ENCODE data around the gene AVPR2. TPM values are rescaled to one million over a fixed set of nuclear protein-coding genes. Genes with fewer than 3 reads are reported as not detected.

The AVPR2 gene
- total and polyA plus RNA-seq, 4 donors, result 0.05 TPM; not detected in 3

- no peak overlapping the region for H3K9ac ChIP-seq (ENCODE audit: low read depth in 1 of 2, low read length in 2 of 2)
- no peak overlapping the region for H3K4me3 ChIP-seq (ENCODE audit: low read depth in 1 of 3, low read length in 3 of 3)
- WGBS, result 50% methylated on average over 9 of the region's 9 CpGs
- TF ChIP-seq, protein P1, sequence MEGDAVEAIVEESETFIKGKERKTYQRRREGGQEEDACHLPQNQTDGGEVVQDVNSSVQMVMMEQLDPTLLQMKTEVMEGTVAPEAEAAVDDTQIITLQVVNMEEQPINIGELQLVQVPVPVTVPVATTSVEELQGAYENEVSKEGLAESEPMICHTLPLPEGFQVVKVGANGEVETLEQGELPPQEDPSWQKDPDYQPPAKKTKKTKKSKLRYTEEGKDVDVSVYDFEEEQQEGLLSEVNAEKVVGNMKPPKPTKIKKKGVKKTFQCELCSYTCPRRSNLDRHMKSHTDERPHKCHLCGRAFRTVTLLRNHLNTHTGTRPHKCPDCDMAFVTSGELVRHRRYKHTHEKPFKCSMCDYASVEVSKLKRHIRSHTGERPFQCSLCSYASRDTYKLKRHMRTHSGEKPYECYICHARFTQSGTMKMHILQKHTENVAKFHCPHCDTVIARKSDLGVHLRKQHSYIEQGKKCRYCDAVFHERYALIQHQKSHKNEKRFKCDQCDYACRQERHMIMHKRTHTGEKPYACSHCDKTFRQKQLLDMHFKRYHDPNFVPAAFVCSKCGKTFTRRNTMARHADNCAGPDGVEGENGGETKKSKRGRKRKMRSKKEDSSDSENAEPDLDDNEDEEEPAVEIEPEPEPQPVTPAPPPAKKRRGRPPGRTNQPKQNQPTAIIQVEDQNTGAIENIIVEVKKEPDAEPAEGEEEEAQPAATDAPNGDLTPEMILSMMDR (IDR thresholded peaks at IDR 0.05; ENCODE audit: low read depth, low read length, missing input control), result no peak
- TF ChIP-seq GABPA (IDR thresholded peaks at IDR 0.05 in 1 of 2, conservative IDR thresholded peaks at IDR 0.05 in 1 of 2) (no peak), HNF4A (conservative IDR thresholded peaks at IDR 0.05) (no peak), HNF4G (IDR thresholded peaks at IDR 0.05) (no peak), TAF1 (conservative IDR thresholded peaks at IDR 0.05) (no peak), REST (IDR thresholded peaks at IDR 0.05) (no peak), NR2F2 (IDR thresholded peaks at IDR 0.05) (no peak), JUND (IDR thresholded peaks at IDR 0.05) (no peak), FOXA2 (IDR thresholded peaks at IDR 0.05) (no peak), RAD21 (IDR thresholded peaks at IDR 0.05) (no peak), YY1 (IDR thresholded peaks at IDR 0.05) (no peak), FOXA1 (IDR thresholded peaks at IDR 0.05) (no peak), RXRA (IDR thresholded peaks at IDR 0.05) (no peak), SP1 (IDR thresholded peaks at IDR 0.05) (no peak), EGR1 (IDR thresholded peaks at IDR 0.05; ENCODE audit: low read depth in 2 of 2) (no peak)
- TF ChIP-seq, protein P2, sequence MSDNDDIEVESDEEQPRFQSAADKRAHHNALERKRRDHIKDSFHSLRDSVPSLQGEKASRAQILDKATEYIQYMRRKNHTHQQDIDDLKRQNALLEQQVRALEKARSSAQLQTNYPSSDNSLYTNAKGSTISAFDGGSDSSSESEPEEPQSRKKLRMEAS (IDR thresholded peaks at IDR 0.05), result no peak
- TF ChIP-seq, protein P3, sequence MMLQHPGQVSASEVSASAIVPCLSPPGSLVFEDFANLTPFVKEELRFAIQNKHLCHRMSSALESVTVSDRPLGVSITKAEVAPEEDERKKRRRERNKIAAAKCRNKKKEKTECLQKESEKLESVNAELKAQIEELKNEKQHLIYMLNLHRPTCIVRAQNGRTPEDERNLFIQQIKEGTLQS (IDR thresholded peaks at IDR 0.05), result no peak
- TF ChIP-seq, protein P4, sequence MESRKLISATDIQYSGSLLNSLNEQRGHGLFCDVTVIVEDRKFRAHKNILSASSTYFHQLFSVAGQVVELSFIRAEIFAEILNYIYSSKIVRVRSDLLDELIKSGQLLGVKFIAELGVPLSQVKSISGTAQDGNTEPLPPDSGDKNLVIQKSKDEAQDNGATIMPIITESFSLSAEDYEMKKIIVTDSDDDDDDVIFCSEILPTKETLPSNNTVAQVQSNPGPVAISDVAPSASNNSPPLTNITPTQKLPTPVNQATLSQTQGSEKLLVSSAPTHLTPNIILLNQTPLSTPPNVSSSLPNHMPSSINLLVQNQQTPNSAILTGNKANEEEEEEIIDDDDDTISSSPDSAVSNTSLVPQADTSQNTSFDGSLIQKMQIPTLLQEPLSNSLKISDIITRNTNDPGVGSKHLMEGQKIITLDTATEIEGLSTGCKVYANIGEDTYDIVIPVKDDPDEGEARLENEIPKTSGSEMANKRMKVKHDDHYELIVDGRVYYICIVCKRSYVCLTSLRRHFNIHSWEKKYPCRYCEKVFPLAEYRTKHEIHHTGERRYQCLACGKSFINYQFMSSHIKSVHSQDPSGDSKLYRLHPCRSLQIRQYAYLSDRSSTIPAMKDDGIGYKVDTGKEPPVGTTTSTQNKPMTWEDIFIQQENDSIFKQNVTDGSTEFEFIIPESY (IDR thresholded peaks at IDR 0.05), result no peak
- H3K27ac ChIP-seq (ENCODE audit: low read depth in 1 of 2, low read length in 2 of 2), result no peak overlapping the region
- DNase-seq (ENCODE audit: low spot score), result no peak
- no peaks in the 10 kb centered on the region for H3K27me3 ChIP-seq (ENCODE audit: control insufficient read depth in 4 of 4, insufficient read depth in 4 of 4, low read length in 3 of 4)
- peaks cover 7 to 35% (median 25%) of the 10 kb centered on the region in 4 donors for H3K4me1 ChIP-seq (ENCODE audit: control insufficient read depth in 4 of 4, insufficient read depth in 4 of 4, low read length in 3 of 4)
- H3K36me3 ChIP-seq (ENCODE audit: control insufficient read depth in 4 of 4, insufficient read depth in 3 of 4, low read depth in 1 of 4, low read length in 3 of 4), result peaks cover 0 to 15% (median 1%) of the 10 kb centered on the region in 4 donors
- no peaks in the 10 kb centered on the region for H3K9me3 ChIP-seq (ENCODE audit: control insufficient read depth in 4 of 4, low read length in 3 of 4)
Observed at GRCh38 chrX:153928846-153929245, 24.4 kb downstream of the AVPR2 start.
